ENCODE measurements around the gene ASCL4.

The ASCL4 gene

DNA sequence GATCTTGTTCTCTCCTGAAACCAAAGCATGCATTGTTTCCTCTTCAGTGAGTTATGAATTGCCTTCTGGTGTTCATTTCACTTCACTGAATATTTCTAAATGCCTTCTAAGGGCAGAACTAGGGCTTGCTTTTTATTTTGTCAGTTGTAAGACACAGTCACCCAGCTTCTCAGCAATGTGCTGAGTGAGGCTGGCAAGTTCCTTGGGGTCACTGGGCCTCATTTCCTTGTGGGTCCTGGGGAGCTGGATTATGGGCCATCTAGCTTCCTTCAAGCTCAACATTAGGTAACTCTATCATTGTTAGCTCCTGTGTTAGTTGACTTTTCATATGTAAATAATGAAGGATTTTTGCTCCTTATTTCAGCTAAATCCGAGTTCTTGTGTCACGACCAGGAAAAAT, 13.8 kb downstream of the ASCL4 start:
- TF ChIP-seq, protein P1, sequence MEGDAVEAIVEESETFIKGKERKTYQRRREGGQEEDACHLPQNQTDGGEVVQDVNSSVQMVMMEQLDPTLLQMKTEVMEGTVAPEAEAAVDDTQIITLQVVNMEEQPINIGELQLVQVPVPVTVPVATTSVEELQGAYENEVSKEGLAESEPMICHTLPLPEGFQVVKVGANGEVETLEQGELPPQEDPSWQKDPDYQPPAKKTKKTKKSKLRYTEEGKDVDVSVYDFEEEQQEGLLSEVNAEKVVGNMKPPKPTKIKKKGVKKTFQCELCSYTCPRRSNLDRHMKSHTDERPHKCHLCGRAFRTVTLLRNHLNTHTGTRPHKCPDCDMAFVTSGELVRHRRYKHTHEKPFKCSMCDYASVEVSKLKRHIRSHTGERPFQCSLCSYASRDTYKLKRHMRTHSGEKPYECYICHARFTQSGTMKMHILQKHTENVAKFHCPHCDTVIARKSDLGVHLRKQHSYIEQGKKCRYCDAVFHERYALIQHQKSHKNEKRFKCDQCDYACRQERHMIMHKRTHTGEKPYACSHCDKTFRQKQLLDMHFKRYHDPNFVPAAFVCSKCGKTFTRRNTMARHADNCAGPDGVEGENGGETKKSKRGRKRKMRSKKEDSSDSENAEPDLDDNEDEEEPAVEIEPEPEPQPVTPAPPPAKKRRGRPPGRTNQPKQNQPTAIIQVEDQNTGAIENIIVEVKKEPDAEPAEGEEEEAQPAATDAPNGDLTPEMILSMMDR (IDR thresholded peaks at IDR 0.05; ENCODE audit: control insufficient read depth, extremely low read depth, insufficient read depth) = no peak
- no peak overlapping the region for H3K4me3 ChIP-seq (ENCODE audit: low read depth, low read length)
- no peak for DNase-seq (ENCODE audit: low read depth)

DNA sequence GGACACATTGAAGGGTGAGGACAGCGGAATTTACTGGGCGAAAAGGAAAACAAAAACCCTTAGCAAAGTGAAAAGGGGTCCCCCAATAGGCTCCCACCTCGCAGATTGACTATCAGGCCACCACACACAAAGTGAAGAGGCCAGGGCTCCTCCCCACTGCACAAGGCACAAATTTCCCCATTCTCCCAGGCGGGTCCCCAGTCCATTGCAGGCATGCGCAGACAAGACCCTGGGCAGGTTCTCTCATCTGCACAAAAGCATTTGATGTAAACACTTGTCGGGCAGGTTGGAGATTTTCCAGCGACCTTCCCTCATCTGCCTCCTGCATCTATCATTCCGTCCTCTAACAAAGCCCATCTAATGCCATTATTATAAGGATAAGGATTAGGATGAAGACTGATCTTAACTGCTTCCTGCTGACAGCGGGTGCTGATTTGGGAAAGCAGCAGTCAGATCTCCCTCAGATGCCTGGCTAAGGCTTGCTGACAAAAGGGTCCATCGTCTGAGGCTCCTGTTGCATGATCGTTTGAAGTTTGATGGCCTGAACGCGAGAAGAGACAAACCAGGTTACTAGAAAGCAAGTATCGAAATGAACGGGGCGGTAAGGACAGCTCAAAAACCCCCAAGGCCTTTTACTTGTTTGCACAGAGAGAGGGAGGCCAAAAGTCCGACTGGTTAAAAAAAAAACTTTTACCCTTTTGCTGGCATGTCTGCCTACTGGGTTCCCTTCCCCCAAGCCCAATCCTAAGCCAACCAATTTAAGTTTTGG, 14.4 kb downstream of the ASCL4 start:
- DNase-seq (ENCODE audit: low read depth) = no peak
- TF ChIP-seq, protein P1 (IDR thresholded peaks at IDR 0.05; ENCODE audit: control insufficient read depth, extremely low read depth, insufficient read depth) = no peak
- no peak overlapping the region for H3K4me3 ChIP-seq (ENCODE audit: low read depth, low read length)

DNA sequence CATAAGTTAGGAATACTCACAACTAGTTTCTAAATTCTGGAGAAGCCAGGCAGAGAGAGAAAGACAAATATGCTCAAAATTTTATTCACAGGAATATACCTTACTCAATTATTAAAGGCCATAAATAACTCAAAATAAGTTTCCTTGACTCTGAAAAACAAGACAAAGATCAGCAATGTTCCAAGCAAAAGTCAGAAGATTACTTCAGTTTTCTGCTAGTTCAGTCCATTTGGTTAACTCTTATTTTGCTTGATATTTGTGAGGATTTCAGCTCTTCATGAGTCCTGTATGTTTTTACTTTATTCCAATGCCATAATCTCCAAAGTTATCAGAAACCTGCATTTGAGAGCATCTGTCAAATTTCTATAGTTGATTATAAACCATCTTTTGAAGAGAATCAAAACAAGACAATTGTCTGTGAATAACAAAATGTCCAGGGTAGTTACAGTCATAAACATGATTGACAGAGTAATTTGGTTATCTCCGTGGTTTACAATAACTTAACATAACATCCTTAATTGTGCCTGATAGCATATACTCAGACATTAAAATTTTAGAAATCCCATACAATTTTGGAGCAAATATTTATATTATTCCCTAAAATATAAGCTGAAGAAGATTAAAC, 17.1 kb downstream of the ASCL4 start:
- no peak for DNase-seq (ENCODE audit: low read depth)
- no peak overlapping the region for H3K4me3 ChIP-seq (ENCODE audit: low read depth, low read length)
- TF ChIP-seq, protein P1 (IDR thresholded peaks at IDR 0.05; ENCODE audit: control insufficient read depth, extremely low read depth, insufficient read depth) = no peak

DNA sequence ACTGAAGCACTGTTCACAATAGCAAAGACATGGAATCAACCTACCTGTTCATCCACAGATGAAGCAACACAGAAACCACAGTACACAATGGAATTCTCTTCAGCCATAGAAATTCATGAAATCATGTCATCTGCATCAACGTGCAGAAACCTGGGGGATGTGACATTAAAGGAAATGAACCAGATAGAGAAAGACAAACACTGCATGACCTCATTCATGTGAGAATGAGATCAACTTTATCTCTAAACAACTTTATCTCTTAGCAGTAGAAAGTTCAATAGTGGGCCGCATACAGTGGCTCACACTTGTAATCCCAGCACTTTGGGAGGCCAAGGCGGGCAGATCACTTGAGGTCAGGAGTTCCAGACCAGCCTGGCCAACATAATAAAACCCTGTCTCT, 19.9 kb downstream of the ASCL4 start:
- no peak overlapping the region for H3K4me3 ChIP-seq (ENCODE audit: low read depth, low read length)
- DNase-seq (ENCODE audit: low read depth) = no peak
- TF ChIP-seq, protein P1 (IDR thresholded peaks at IDR 0.05; ENCODE audit: control insufficient read depth, extremely low read depth, insufficient read depth) = no peak

DNA sequence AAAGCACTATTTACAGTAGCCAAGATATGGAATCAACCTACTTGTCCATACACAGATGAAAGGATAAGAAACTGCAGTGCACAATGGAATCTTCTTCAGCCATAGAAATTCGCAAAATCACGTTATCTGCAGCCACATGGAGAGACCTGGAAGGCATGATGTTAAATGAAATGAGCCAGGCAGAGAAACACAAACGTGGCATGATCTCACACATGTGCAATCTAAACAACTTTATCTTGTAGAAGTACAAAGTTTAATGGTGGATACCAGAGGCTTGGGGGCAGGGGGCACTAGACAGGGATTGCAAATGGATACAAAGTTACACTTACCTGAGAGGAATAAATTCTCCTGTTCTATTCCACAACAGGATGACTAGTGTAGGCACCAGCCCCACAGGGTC, 24.1 kb downstream of the ASCL4 start:
- DNase-seq (ENCODE audit: low read depth) = no peak
- TF ChIP-seq, protein P1 (IDR thresholded peaks at IDR 0.05; ENCODE audit: control insufficient read depth, extremely low read depth, insufficient read depth) = no peak
- no peak overlapping the region for H3K4me3 ChIP-seq (ENCODE audit: low read depth, low read length)

DNA sequence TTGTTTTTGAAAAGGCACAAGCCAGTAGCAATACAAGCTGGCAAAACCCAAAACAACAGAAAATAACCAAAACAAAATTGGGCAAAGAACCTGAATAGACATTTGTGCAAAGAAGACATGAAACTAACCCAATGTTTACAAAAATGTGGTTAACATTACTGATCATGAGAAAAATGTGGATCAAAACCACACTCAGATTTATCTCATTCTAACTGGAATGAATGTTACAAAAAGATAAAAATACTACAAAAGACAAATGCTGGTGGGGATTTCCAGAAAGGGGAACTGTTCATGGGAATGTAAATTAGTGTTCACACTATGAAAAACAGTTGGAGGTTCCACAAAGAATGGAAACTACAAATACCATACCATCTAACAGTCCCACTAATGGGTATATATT, 26.6 kb downstream of the ASCL4 start:
- TF ChIP-seq, protein P1 (IDR thresholded peaks at IDR 0.05; ENCODE audit: control insufficient read depth, extremely low read depth, insufficient read depth) = no peak
- H3K4me3 ChIP-seq (ENCODE audit: low read depth, low read length) = no peak overlapping the region
- DNase-seq (ENCODE audit: low read depth) = no peak

Data from LNCaP clone FGC (cell line).